Lung microvascular endothelial cell (primary cell): ENCODE data around the gene LMX1A. TPM values are rescaled to one million over a fixed set of nuclear protein-coding genes. Genes with fewer than 3 reads are reported as not detected.
A peak's percentile ranks its signal among the peaks of the same experiment; 100 is the strongest.

ENCODE experiments used
- DNase-seq, 2 donors: peaks; one replicate each; pipeline versions ENCODE4 v3.0.0 to v3.0.0-alpha.2; 2010; ENCODE audit warnings: low read depth in 2 of 2
- total RNA-seq: library from RNA; depleted of rRNA; stranded (reverse); fragments of >200 nt; gene quantifications from 2 replicates; pipeline ENCODE4 v1.2.1, GENCODE V29; 2014

The LMX1A gene
- total RNA-seq, 1 donor from 2014 or later: not detected

DNA sequence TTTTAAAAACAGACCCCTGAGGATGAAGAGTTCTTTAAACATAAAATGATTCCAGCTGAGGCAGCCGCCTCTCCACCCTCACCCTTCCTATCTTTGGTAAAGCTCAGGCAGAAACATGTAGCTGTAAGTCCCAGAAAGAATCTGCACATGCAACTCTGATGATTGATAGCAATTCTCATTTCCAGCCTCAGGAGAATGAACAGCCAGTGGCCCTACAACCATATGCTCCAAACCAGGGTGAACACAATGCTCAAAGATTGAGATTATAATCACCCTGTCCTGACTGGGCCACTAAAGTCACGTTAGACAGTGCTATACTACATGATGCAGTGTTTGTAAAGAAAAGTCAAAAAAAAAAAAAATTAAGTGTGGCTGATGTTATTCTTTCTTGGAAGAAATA, 80.2 kb downstream of the LMX1A start:
- no peak for DNase-seq

DNA sequence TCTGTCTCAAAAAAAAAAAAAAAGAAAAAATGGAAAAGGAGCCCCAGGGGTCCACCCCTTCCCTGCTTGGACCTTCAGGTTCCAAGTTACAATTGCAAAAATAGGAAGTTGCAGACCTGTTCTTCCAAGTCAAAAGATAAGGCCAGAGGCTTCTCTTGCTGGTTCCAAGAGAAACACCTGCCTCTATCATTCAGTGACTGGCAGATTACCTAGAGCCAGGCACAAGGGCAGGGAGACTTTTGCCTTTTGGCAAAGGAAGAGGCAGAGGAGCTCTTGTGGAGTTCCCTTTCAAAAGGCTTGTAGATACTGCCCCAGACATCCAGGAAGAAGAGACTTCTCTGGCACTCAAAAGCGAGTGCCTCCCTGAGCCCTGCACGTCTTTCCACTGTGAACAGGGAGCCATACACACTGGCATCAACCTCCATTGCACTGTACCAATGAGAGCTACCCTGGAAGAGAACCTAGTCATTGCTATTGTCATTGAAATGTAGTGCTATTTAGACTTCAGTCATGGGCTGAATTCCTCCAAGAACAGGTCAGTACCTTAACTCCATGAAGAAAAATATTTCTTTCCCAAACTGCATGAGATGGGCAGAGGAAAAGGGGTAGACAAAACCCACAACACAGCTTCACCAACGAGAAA, 91.2 kb downstream of the LMX1A start:
- no peak for DNase-seq

DNA sequence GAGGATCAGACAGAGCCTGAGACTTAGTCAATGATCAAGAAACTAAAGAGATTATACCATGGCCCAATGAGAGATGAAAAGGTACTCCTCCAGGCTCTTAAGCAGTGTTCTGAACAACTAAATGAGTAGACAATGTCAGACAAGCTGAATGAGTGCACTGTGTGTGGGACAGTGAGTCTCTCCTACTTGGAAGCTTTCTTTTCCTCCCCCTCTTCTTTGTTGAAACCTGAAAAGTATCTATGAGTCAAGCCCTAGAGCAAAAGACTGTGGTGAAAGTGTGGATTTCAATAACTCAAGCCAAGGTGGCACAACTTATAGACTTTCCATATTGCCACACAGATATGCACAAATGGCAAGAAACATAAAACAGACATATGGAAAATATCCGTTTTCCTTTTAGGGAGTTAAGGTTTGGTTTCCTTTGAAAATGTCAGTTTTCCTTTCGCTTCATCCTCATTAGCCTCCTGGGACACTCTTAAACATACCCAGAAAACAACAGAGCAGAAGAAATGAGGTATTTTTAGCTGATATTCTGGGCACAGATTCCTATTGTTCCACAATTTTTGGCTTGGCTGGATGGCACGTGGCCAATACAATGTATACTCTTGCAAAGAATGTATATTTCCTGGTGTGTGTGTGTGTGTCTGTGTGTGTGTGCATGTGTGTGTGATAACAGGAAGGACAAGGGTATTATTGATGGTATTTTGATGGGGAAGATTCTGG, 96.6 kb downstream of the LMX1A start:
- no peak for DNase-seq

DNA sequence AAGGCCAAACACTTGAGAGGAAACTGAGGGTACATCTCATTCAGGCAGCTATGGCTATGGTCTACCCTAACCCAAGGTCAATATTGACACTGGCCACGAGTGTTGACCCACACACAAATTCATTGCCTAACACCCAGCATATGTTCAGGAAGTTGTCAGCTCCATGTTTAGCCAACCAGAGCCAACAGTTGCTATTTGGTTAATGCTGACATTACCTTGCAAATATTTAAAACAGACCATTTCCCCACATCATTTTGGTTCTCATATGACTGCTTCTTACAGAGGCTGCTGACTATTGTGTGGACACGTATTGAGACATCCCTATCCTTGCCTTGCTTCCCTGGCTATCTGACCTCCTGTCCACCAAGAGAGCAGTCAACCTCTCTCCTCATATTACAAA, 97.3 kb downstream of the LMX1A start:
- no peak for DNase-seq

DNA sequence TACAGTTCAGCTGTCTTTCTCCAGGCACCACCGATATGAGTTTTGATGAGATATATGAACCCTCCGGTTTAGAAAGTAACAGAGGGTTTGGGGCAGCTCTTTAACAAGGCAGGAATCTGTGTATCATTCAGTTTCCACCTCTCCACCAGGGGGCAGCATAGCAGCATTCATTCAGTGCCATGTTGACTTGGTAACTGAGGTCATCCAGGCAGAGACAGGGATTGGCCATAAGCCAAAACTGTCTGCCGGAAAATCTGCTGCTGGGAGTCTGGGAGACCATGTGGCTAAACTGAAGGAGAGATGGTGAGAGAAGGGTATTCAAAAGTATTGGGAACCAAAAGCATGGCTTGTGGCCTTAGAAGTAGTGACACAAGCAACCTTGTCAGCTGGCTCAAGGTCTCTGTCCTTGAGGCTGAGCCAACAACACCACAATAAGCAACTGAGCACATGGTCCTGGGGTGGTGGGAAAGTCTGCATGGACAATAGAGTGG, 98.5 kb downstream of the LMX1A start:
- peak; percentile 67 to 75 for DNase-seq

DNA sequence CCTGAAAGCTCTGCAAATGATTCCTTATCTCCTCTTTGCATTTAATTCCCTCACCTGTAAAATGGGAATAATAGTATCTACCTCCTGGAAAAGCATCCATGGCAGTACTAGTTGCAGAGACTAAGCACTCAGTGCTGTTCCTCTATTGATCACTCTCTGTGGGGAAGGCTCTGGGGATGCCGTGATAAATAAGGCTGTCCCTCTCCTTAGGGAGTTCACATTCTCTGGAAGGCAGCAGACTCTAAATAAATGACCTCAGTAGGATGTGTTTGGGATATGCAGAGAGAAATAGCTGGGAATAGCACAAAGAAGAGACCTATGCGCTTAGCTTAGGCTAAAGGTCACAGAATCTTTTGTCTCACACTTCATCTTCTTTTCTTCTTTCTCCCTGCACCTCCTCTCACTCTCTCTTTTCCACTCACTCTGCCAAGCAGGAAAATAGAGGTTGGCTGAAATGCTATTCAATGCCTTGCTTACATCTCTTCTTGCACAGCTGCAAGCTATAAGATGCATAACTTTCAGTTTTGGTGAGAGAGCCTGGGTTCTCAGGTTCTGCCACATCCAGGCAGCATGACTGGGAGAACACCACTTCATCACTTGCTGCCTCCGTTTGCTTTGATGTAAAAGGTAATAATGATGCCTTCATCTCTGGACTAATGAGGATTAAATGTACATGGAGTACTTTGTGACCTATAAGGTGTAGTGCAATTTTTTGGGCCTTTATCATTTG, 101.5 kb downstream of the LMX1A start:
- no peak for DNase-seq

DNA sequence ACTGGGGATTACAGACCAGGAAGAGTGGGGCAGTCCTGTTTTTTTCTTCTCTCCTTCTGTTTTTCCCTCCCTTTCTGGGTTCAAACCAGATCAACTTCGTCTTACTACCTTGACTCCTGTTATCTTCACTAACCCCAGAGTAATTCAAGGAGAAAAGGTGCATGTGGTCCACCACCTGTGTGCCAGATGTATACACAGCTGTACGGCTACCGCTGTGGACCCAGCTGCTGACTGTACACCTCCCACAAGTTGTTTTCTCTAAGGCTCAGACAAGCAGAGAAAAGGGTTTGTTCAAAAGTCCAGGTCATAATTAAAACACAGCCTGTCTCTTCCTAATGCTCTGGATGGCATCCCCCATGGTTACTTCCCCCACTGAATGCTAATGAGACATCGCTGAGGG, 102.1 kb downstream of the LMX1A start:
- no peak for DNase-seq

DNA sequence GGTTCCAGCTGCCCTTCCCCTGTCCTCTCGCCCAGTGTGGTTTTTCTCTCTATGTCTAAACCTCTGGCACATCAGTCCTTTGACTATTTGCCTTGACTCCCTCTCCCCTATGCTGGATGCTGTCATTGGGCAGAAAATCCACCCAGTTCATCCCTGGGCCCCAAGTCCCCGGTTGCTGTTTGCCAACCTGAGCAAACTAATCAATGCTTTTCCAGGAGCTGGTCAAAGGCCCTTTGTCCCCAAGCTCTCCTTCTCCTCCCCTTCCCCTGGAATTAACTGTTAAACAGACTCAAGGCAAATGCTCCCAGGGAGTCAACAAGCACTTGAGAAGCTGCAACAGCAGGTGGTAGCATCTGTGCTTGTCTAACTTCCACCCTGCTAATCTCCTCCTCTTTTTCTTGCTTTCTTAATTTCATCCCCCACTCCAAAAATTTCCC, 102.7 kb downstream of the LMX1A start:
- no peak for DNase-seq

DNA sequence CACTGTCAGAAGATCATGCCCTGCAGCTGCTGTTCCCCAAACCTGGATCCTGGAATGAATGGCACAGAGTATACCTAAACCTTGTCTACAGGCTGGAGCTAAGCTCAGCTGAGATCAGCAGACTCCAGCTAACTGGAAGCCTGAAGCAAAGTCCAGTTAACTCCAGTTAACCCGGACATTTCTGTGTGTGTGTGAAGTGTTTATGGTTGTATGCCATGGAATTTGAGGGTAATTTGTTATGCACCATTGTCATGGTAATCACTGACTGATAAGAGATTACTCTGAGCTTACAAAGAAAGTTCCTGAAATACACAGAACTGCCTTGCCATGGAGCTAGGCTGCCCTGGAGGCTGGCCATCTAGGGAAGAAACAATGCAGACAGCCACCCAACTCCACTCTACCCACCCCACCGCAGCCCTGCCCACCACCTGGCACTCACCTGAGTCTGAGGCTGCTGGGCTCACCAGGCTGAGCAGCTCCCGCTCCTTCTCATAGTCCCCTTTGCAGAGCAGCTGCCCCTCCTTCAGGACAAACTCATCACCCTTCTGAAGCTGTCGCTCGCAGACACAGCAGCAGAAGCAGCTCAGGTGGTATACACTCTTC, 107.4 kb downstream of the LMX1A start:
- DNase-seq: no peak

DNA sequence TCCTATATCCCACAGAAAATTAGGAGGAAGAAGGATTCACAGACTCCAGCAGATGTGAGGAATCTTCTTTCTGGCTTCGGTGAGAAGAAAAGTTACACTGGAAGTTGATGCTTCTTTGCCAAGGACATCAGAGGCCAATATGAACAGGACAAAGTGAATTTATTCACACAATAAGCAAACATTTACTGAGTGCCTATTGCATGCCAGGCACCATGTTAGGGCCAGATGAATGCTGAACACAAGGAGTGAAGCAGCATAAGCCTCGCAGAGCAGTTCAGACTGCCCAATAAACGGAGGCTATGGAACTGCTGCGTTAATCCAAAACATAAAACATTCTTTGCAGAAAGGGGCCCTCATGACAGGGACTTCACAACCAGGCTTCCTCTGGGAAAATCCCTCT, 114.6 kb downstream of the LMX1A start:
- DNase-seq: no peak

DNA sequence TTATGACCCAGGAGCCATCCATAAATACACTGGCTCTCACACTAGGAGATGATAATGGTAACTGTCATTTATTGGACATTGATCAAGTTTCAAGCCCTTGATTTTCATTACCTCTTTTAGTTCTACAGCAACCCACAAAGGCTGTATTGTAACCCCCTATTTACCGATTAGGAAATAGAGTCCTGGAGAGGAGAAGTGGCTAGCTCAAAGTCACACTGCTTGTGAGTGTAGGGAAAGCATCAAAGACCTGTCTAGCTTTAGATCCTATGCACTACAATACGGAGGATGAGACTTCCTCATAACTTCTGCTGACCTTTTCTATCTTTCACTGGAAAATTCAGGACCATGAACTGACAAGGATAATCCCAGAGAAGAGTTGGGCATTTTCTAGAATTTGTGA, 115.2 kb downstream of the LMX1A start:
- DNase-seq: no peak

DNA sequence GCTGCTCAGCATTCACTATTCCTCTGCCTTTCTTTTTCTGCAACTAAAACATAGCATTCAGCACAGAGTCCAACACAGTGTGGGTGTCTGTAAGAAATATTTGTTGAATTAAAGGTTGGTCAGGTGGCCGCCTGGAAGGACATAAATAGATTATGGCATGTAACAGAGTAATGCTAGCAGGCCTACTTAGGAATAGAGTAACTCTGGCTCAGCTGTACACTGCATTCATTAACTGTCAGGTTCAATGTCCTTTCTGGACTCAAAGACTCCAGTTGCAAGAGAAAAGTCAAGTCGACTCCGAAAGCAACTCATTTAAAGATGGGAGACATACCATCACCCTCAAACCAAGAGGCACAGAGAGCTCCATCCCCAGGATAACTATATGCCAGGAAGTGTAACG, 116.0 kb downstream of the LMX1A start:
- DNase-seq: no peak

DNA sequence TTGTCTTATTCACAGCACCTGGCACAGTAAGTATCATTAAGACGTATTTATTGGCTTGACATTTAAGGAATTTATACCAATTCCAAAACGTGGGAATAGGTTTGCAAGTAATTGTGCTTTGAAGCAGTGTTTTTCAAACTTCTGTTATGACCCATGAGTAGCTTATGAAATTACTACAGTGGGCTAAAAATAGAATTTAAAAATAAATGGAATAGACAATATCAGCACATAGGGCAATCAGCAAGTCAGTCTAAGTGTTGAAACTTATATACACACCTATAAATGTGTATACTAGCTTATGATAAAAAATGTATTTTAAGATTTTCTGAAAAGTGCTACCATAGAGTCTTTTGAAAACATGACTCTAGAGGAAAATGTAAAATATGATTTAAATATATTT, 116.6 kb downstream of the LMX1A start:
- DNase-seq: no peak

DNA sequence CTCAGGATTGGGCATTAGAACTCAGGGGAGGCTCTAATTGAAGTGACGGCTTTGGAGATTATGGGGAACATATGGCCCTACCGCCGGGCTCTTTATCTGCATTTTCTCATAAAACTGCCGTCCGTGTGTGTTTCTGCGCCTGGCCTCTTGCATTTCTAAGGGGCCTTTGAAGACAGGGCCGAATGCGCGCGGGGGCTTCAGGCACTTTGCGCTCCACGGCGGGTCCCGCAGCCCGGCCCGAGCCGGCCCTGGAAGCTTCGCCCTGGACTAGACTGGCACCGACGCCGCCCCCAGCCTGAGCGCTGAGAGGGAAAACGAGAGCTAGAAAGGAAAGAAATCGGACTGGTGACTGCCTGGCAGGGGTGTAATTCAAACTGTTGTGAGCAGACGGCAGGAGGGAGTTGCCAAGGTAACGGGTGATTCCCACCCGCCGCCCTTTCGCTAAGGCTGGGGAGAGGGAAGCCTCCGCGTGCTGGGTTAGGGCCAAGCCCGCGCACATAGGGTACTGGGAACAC, 120.7 kb downstream of the LMX1A start:
- no peak for DNase-seq

DNA sequence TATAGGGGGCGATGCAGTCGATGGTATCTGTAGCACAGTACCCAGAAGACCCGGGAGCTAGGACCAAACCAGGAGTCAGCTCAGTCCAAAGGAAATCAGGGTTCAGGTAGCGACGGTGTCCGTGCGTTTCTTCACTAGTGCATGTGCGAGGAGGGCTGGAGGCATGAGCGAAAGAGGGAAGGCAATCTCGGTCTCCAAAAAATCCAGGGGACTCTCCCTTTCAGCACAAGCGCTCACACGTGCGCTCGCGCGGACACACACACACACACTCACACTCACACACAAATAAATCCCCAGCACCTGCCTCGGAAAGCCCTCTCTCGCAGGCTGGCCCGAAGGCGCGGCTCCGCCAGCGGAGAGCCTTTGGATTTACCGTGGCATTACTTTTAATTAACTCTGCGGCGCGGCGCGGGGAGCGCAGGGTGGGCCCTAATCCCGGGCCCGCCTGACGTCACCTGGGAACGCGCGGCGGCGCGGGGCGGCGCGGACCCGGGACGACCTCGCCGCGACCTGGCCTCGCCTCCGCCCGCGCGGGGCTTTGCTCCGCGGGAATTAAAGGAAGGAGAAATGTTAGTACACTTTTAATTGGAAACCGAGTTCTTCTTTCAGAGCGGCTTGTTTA, 121.2 kb downstream of the LMX1A start:
- DNase-seq: no peak

DNA sequence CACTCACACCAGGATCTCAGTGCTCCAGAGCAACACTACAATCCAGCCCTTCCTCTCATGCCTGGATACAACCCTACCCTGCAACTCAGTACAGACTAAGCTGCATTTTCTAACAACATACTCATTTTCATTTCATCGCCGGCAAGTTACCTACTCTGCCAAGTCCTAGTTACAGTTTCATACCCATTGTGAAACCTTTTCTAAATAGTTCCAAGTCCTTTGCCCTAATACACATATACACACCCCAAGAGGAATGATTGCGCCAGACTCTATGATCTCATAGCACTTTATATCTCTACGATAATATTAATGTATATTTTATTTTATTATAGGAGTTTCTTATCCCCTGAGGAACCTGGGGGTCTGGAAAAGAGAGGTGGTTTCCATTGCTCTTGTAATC, 122.4 kb downstream of the LMX1A start:
- no peak for DNase-seq

DNA sequence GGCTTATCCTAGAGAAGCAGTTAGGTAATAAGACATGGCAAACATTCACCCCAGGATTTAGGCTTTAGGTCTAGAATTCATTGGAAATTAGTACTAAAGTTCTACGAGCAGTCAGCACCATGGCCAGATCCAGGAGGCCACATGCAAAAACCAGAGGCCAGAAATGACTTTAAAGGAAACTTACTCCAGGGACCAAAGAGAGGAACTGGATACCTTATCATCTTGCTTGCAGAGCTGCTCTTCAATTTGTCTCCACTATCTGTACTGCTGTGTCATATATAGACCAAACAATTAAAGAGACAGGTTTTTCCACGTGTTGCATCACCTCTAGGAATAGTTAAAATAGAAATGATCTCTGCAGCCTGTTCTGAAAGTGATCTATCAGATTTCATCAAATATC, 127.8 kb downstream of the LMX1A start:
- peak in 1 of 2 donors; percentile 14 for DNase-seq

DNA sequence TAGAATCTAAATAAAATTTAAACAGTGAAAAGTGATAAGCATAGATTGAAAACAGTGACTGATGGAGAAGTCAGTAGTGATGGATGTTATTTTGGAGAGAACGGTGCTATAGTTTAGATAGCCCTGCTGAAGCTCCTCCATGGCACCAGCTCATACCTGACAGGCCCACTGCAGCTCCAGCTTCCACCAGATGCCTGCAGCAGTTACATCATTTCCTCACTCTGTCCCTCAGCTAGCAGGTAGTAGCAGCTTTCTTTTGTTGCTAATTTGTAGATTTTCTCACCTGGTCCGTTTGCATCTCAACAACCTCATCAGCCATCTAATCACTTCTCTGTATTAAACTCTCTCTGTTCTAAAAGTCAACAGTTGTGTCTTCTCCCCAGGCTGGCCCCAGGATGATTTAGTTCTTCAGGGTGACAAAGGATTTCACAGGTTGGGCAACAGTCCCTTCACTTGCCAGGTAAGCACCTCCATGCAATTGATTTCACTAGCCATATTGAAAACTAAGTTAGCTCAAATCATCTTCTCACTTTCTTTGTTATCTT, 128.3 kb downstream of the LMX1A start:
- DNase-seq: no peak

DNA sequence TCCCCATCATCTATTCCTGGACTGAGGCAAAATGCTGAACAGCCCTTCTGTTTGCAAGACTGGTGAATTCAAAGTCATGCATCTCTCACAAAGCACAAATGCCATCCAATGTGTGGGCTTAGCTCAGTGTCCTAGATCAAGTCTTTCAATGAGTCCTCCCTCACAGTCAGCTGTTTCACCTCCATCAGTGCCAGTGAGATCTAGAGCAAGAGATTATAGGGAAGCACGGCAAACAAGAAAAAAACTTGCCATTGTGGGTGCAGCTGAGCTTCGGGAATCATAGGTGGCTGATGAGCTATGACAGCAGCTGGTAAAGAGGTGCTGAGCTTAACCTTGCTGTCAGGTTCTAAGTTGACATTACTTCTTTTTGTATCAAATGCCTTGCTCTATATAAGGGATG, 130.2 kb downstream of the LMX1A start:
- no peak for DNase-seq

DNA sequence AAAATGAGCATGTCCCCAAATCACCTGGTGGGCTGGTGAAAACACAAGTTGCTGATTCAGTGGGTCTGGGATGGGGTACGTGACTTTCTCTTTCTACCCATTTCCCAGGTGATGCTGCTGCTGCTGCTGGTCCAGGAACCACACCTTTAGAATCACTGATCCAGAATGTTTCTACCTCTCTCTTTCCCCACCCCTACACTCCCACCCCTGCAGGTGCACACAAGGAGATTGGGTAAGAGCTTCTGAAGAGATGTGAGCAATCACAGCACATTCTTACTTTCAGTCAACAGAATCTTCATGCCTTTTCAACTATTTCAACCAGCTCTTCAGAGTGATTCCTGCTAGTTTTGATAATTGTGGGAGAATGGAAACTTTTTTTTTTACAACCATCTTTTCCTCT, 130.9 kb downstream of the LMX1A start:
- DNase-seq: no peak

DNA sequence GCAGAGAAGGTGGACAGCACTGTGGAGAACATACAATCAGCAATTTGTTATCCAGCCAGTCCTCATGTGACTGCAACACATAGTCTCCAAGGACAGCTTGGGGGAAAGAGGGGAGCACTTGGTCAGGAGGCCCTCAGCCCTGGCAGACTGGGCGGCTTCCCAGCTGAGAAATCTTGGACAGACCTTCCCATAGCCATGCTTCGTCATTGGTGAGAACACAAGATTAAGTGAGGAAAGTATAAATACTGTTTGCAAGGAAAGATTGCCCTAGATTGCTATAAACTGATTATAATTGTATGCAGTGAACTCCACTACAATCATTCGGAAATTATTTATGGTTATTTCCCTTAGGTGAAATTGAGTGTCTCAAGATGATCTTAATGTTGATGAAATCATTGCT, 131.5 kb downstream of the LMX1A start:
- DNase-seq: no peak
